Neural crest cell (in vitro differentiated cells): ENCODE results near the gene RGS16. TPM values are rescaled to one million over a fixed set of nuclear protein-coding genes. Genes with fewer than 3 reads are reported as not detected.
"Not testable (repeated sequence)": the region's sequence is repeated elsewhere in the genome, so short reads cannot be mapped to it uniquely, and the experiment has no call there.

Experiments used
- DNase-seq: peaks from one replicate; pipeline ENCODE4 v3.0.0; 2021; ENCODE audit warnings: low read depth, mixed read lengths, low spot score
- H3K27ac Mint-ChIP-seq: one replicate; pipeline ENCODE4 v1.8.0; 2021; ENCODE audit warnings: mild to moderate bottlenecking, mixed read lengths; ENCODE audit not compliant: unreplicated experiment
- H3K27me3 Mint-ChIP-seq: 2 replicates; pipeline ENCODE4 v1.8.0; 2021; ENCODE audit warnings: low read depth, mild to moderate bottlenecking, mixed read lengths
- H3K36me3 Mint-ChIP-seq: 2 replicates; pipeline ENCODE4 v1.8.0; 2021; ENCODE audit warnings: low read depth, mild to moderate bottlenecking, mixed read lengths
- H3K4me1 Mint-ChIP-seq: 2 replicates; pipeline ENCODE4 v1.8.0; 2021; ENCODE audit warnings: mixed read lengths
- H3K4me3 Mint-ChIP-seq: one replicate; pipeline ENCODE4 v1.8.0; 2021; ENCODE audit warnings: mild to moderate bottlenecking, mixed read lengths
- H3K9me3 Mint-ChIP-seq: 2 replicates; pipeline ENCODE4 v1.8.0; 2021; ENCODE audit warnings: mixed read lengths
- CTCF ChIP-seq: fragments of 200-600 bp; sonication (generic); conservative IDR thresholded peaks from 2 replicates; pipeline ENCODE4 v1.5.0; 2021; ENCODE audit warnings: antibody characterized with exemption, mild to moderate bottlenecking
- total RNA-seq: library from RNA; stranded (reverse); gene quantifications from 2 replicates; pipeline ENCODE4 v1.2.1, GENCODE V29; 2021

The RGS16 gene
- total RNA-seq, 1 donor from 2014 or later, result 6.4 TPM

- peaks cover 70% of the 10 kb centered on the region for H3K4me1 Mint-ChIP-seq
- H3K27ac Mint-ChIP-seq, result no peak overlapping the region
- no peak for TF ChIP-seq CTCF
- H3K4me3 Mint-ChIP-seq, result no peak overlapping the region
- DNase-seq, result no peak
- H3K9me3 Mint-ChIP-seq, result no peaks in the 10 kb centered on the region
- no peaks in the 10 kb centered on the region for H3K36me3 Mint-ChIP-seq
- H3K27me3 Mint-ChIP-seq, result no peaks in the 10 kb centered on the region
Measured at GRCh38 chr1:182633031-182633430, 28.8 kb upstream of the RGS16 start.

- not testable (repeated sequence) for H3K4me3 Mint-ChIP-seq, H3K36me3 Mint-ChIP-seq, DNase-seq, H3K27me3 Mint-ChIP-seq, H3K9me3 Mint-ChIP-seq, H3K27ac Mint-ChIP-seq
- peaks cover 66% of the 10 kb centered on the region for H3K4me1 Mint-ChIP-seq
Measured at GRCh38 chr1:182632441-182632857, 28.3 kb upstream of the RGS16 start.

- Mint-ChIP-seq H3K27ac (no peak overlapping the region), H3K36me3 (no peaks in the 10 kb centered on the region)
Measured at GRCh38 chr1:182631954-182632353, 27.8 kb upstream of the RGS16 start.

GRCh38 chr1:182631053-182631677 lies 27.0 kb upstream of the RGS16 start:
- no peaks in the 10 kb centered on the region for H3K36me3 Mint-ChIP-seq
- no peak overlapping the region for H3K27ac Mint-ChIP-seq
- DNase-seq, result no peak
- H3K4me1 Mint-ChIP-seq, result peaks cover 62% of the 10 kb centered on the region
- H3K9me3 Mint-ChIP-seq, result no peaks in the 10 kb centered on the region
- TF ChIP-seq CTCF, result no peak
- H3K4me3 Mint-ChIP-seq, result no peak overlapping the region
- no peaks in the 10 kb centered on the region for H3K27me3 Mint-ChIP-seq

More at GRCh38 chr1:182631954-182632353, 27.8 kb upstream of the RGS16 start:
- DNase-seq, result no peak
- Mint-ChIP-seq H3K9me3 (no peaks in the 10 kb centered on the region), H3K4me1 (peaks cover 63% of the 10 kb centered on the region), H3K4me3 (no peak overlapping the region), H3K27me3 (no peaks in the 10 kb centered on the region)
- no peak for TF ChIP-seq CTCF

- no peak for DNase-seq
- H3K27ac Mint-ChIP-seq, result no peak overlapping the region
- H3K4me3 Mint-ChIP-seq, result no peak overlapping the region
- H3K4me1 Mint-ChIP-seq, result peaks cover 56% of the 10 kb centered on the region
- no peaks in the 10 kb centered on the region for H3K9me3 Mint-ChIP-seq
- no peak for TF ChIP-seq CTCF
- no peaks in the 10 kb centered on the region for H3K36me3 Mint-ChIP-seq
- H3K27me3 Mint-ChIP-seq, result no peaks in the 10 kb centered on the region
Measured at GRCh38 chr1:182630586-182630985, 26.4 kb upstream of the RGS16 start.

GRCh38 chr1:182629499-182630096 lies 25.4 kb upstream of the RGS16 start:
- Mint-ChIP-seq H3K27ac (no peak overlapping the region), H3K9me3 (no peaks in the 10 kb centered on the region), H3K36me3 (no peaks in the 10 kb centered on the region), H3K4me1 (peaks cover 47% of the 10 kb centered on the region), H3K27me3 (no peaks in the 10 kb centered on the region), H3K4me3 (no peak overlapping the region)
- TF ChIP-seq CTCF, result no peak
- no peak for DNase-seq
